LNCAP (cell line): ENCODE results near the gene TBC1D1.

Experiments
- CTCF ChIP-seq: fragments of 450-650 bp; IDR thresholded peaks from 2 replicates; pipeline ENCODE4 v1.5.1; 2017; ENCODE audit warnings: mild to moderate bottlenecking

TBC1D1 gene

GRCh38 chr4:37860266-37860665, 30.6 kb upstream of the TBC1D1 start:
- TF ChIP-seq CTCF: no peak

- no peak for TF ChIP-seq CTCF
Measured at GRCh38 chr4:37862961-37863360, 27.9 kb upstream of the TBC1D1 start.

GRCh38 chr4:37864786-37865185, 26.1 kb upstream of the TBC1D1 start:
- TF ChIP-seq CTCF: no peak

GRCh38 chr4:37865450-37865849, 25.4 kb upstream of the TBC1D1 start:
- TF ChIP-seq CTCF: no peak

- TF ChIP-seq CTCF: no peak
Measured at GRCh38 chr4:37867102-37867501, 23.8 kb upstream of the TBC1D1 start.

GRCh38 chr4:37868238-37868637, 22.6 kb upstream of the TBC1D1 start:
- TF ChIP-seq CTCF: no peak

GRCh38 chr4:37872310-37872988, 18.4 kb upstream of the TBC1D1 start:
- no peak for TF ChIP-seq CTCF

GRCh38 chr4:37873386-37873785, 17.5 kb upstream of the TBC1D1 start:
- TF ChIP-seq CTCF: no peak
